ENCODE results near the gene URM1. TPM values are rescaled to one million over a fixed set of nuclear protein-coding genes. Genes with fewer than 3 reads are reported as not detected.

URM1 gene
- polyA plus RNA-seq, 1 donor, result 53.6 TPM

DNA sequence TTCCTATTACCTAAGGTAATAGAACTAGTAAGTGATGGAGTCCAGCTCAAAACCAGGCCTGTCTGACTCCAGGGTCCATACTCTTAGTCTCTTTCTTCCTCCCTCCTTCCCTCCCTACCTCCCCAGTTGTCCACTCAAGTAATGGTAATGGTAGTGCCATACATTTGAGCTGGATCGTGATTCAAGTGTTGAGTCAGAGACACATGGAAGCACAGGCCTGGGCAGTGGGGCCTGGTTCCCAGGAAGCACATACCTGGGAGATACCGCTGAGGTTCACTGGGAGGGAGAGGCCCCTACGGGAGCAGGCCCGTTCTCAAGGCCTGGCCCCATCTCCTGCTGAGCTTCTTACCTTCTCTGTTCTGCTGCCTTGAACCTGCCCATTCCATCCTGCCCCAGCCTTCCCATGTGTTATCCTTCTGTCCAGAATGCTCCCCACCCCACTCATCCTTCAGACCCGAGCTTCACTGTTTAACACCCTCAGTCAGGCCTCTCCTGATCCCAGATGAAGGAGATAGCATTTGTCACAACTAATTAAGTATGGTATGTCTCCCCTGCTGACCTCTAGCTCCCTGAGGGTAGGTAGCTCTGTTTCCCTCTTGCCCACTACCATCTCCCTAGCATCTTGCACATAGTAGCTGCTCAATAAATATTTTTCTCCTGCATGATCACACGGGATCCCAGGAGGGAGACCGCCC is 13.8 kb downstream of the URM1 start:
- DNase-seq, result no peak

DNA sequence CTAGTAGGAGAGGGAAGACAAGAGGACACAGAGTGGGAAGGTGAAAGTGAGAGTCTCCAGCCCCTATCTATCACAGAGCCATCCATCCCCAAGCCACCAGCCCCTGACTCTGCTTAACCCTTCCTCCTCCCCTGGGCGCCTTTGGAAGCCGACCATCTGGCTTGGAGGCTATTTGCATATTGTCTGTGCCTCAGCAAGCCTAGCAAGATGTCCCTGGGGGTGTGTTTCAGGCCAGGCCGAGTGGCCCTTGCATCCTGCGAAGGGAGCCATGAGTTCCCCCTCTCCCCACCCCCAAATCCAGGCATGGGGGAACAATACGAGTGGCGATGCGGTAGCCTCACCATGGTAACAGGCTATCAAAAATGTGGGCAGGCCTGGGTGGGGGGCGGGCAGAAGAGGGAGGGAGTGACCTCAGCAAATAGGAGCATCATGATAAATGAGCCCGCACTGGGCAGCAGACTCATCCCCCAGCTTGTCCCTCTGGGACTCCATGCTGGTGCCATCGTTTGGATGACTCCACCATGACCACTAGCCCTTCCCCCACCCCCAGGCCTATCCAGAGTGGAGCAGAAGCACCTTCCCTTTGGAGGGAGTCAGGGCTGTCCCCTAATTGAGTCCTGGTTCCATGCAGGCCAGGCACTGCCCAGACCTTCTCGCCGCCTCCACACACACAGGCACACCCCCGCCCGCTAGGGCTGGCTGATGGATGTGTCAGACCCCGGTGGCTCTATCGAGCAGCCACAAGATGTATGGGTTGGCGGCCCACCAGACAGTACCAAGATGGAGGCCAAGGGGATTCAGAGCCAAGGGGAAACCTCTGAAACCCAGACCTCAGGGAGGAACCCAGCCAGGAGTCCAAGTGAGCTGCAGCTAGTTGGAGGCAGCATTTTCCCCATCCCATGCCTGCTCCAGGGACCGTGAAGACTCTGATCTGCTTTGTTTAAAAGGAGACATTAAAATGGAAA is 14.6 kb downstream of the URM1 start:
- DNase-seq, result no peak

GRCh38 chr9:128388150-128388549 is 17.0 kb downstream of the URM1 start:
- no peak for DNase-seq

DNA sequence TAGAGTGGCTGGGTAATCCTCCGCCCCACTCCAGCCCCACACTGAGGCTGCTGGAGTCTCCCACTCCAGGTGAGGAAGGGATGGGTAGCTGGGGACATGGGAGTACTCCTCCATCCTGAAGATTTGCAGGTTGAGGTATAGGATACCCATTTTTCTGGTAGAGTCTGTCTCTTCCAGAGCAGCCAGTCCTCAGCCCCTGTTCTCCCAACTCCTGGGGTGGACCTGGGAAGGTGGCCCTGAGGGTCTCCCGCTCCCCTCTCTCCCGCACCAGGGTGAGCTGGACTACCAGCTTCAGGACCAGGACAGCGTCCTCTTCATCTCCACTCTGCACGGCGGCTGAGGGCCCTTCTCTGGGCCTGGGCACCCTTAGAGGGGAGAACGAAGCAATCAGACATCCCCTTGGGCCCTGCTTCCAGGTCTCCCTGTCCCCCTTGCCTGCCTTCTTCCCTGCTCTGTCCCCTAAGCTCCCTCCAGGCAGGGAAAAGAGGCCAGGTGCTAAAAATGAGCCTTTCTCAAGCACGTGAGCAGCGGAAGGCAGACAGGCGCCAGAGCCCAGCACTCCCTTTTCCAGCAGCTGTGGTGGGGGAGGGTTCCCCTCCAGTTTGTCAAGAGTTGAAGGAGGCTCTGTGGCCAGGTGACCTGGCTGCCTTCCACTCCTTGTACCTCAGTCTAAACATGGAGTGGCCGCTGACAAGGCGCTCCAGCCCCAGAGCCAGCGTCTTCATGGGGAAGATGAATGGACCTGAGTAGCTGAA is 18.4 kb downstream of the URM1 start:
- no peak for DNase-seq

- DNase-seq, result no peak
Observed at GRCh38 chr9:128390150-128390812, 19.1 kb downstream of the URM1 start.

DNA sequence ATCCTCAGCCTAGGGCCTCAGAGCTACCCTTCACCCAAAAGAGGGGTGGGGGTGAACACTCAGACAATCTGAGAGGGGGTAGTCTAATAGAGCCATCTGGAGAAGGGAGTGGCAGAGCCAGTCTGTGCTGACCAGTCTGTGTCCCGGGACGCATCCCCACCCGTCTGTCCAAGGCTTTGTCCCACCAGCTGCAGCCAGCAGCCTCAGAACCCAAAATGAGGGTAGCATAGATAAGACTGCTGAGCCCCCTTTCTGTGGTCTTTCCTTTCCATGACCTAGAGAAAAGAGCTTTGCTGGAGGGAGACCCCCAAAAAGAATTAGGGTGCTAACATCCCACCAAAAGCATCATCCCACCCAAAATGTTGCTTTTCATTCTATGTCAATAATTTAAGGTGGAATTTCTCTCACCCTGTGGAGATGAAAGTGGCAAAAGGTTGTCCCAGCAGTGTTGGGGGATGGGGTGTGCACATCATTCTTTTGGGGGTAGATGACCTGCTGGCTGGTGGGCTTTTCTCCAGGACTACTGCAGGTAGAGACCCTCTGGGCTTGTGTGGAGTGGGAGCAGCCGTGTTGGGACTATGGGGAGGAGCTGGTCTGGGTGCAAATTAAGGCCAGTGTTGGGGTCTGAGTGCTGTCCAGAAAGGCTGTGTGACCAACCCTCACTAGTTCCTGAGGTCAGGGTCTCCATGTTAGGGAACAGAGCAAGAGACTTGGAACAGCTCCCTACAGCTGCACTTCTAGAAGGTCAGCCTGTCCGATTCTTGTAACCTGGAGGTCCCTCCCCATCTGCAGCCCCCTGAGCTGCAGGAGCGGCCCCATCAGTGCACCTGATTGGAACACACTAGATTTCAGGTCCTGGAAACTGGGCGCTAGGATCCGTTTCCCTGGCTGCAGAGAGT is 19.9 kb downstream of the URM1 start:
- DNase-seq, result no peak

DNA sequence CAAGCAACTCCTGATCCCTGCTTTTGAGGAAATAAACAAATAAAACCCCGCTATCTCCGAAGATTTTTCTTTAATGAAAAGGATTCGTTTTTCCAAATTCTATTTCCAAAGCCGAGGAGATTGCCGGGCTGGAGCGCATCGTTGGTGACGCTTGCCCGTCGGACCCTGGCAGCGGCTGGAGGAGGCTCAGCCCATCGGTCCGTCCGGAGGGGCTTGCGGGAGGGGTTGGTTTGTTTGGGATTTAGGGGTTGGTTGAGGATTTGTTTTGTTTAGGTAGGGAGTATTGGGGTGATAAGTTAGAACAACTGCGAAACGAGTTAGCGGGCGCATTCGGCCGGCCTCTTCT is 20.8 kb downstream of the URM1 start:
- DNase-seq, result no peak

- no peak for DNase-seq
Observed at GRCh38 chr9:128392302-128393144, 21.3 kb downstream of the URM1 start.

- DNase-seq, result no peak
Observed at GRCh38 chr9:128393145-128393775, 22.1 kb downstream of the URM1 start.

GRCh38 chr9:128393970-128394369 is 22.8 kb downstream of the URM1 start:
- no peak for DNase-seq

- DNase-seq, result no peak
Observed at GRCh38 chr9:128394379-128395168, 23.4 kb downstream of the URM1 start.

DNA sequence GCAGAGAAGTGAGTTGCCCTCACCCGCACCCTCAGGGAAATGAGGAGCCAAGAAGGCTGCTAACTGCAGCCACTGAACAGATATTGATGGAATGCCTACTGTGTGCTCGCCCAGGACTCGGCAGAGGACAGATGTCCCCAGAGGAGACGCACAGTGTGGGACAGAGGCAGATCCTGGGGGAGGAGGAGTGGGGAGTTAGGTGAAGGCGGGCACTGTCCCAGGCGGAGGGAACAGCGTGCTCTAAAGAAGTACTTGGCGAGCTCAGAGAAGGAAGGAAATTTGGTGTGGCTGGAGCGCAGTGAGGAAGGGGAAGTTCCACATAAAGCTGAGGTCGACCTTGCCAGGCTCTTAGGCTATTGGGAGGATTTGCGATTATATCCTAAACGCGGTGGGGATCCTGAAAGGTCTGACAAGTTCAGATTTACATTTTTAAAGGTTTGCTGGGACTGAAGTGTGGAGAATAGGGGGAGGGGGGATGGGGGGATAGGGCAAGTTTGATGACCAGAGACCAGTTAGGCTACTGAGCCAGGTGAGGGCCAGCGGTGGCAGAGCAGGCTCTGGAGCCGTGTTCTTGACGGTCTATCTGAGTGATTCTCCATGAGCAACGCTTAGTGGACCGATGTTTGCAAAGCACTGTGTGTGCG is 25.9 kb downstream of the URM1 start:
- no peak for DNase-seq

- DNase-seq, result no peak
Observed at GRCh38 chr9:128397831-128398230, 26.7 kb downstream of the URM1 start.

DNA sequence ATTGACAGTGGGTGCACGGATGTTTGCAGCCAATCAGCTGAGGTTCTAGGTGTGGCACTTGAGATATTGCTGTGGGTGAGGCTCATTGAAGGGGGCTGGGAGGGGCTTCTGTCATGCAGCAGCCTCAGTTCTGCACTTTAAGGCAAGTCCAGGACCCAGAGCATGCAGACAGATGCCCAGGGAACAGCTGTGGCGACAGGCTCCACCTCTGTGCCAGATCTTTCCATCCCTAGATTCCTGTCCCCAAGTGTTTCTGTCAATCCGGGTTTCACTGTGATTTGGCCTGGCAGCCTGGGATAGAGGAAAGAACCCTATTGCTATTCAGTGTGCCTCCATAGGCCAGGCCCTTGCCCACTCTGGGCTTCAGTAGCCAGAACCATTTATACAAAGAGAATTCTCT is 28.7 kb downstream of the URM1 start:
- DNase-seq, result no peak

DNA sequence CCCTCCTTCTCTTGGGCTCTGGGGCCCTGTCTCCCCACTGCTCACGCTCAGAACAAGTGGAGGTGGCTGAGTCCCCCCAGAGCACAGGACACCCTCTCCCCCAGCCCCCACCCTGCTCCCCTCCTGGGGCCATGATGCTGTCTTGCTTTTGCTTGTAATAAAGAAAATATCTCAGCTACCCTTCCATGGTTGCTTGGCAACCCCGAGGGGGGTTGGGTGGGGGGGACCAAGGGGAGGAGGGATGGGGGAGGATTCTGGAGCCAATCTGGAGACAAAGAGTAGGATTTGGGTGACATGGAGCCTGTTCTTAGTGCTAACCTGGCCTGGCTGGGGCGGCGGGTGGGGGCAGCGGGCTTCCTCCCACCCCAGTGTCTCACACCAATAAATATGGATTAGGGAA is 33.4 kb downstream of the URM1 start:
- DNase-seq, result no peak

DNA sequence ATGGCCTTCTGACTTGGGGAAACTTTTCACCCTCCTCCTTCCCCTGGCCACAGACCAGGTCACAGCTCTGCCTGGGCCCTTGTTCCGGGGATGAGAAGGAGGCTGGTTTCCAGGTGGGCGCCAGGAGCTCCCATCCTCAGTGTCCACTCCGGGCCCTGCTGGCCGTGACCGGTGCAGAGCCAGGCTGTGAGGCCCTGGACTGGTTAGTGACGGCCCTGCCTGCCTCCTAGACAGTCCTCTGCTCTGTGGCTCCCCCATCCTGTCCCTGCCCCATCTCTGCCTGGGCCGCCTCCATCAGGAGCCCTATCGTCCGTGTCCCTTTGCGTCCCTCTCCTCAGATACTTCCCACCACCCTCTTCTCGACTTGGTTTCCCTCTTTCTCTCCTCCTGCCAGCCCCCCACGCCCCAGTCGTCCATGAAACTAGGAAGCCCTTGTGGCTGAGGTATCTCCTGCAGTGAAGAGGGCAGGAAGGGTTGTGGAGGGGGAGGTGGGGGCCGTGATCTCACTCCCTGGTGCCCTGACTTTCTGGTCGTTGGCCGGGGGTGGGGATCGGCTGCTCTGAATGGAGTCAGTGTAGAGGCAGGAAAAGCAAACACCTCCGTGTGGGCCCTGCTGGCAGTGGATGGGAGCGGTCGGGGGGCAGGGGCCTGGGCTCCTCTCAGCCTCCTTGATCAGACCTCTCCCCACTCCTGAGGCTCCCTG is 34.1 kb downstream of the URM1 start:
- DNase-seq, result no peak

DNA sequence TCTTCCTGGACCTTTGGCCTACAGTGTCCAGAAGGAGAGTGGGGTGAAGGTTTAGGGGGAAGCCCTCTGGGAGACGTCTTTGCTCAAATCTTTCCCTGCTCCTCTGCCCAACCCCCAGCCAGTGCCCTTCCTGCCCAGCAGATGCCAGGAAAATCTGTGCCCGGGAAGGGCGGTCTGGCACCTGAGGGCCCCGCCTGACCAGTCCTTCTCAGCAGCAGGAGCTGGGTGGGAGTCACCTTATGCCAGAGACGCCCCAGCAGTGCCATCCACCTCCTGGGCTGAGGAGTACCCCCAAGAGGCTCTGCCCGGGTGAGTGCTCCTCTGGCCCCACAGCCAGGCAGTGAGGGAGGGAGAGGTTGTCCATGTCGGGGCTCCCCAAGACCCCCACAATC is 34.6 kb downstream of the URM1 start:
- no peak for DNase-seq

Data from left kidney (tissue), 2 donors.